NCI-H128 (cell line): Measurements from ENCODE around the gene ENOX1.

Source experiments
- DNase-seq: peaks from one replicate; lab custom pipeline; 2025; ENCODE audit not compliant: unreplicated experiment; lab: John Stamatoyannopoulos, UW

The ENOX1 gene

GRCh38 chr13:43397111-43397510 lies 389.7 kb downstream of the ENOX1 start:
- DNase-seq = no peak

GRCh38 chr13:43391036-43391435 lies 395.7 kb downstream of the ENOX1 start:
- DNase-seq = no peak

DNA sequence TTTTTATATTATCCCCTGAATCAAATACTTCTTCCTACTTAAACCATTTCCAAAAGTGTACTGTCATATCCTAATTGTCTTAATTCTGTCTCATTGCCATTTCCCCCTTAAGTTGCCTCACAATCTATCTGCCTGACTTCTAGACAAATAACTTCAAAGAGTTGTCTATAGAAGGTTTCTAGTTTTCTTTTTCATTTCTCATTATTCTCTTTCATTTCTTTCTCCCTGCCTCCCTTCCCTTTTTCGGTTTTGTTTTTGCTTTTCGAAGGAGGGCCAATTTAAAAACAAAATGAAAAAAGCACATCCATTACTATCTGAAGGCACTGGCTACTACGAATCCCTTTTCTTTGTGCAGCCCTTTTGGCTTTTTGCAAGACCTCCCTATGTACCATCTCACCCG lies 396.2 kb downstream of the ENOX1 start:
- DNase-seq = no peak

- DNase-seq = no peak
Observed at GRCh38 chr13:43389983-43390382, 396.8 kb downstream of the ENOX1 start.

- no peak for DNase-seq
Observed at GRCh38 chr13:43389573-43389972, 397.2 kb downstream of the ENOX1 start.

GRCh38 chr13:43388282-43389034 lies 398.3 kb downstream of the ENOX1 start:
- no peak for DNase-seq

- no peak for DNase-seq
Observed at GRCh38 chr13:43387880-43388279, 398.9 kb downstream of the ENOX1 start.

- DNase-seq = no peak
Observed at GRCh38 chr13:43383498-43384165, 403.1 kb downstream of the ENOX1 start.

GRCh38 chr13:43379738-43380137 lies 407.0 kb downstream of the ENOX1 start:
- no peak for DNase-seq

DNA sequence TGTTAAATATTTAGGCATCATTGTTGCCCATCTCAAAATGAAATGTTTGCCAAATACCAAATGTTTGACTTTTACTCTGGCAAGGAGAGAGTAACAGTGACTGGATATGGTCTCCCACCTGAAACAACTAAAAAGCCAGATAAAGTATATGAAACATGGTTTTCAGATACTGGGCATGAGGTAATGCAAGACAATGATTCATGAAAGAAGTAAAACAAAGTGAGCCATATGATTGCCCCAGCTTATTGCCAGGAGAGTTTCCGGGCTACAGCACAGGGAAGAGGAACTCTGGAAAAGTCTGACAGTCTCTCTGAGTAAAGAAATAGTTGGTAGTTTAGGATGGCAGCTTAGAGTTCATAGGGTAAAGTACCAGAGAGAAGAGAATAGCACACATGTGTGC lies 408.8 kb downstream of the ENOX1 start:
- no peak for DNase-seq

DNA sequence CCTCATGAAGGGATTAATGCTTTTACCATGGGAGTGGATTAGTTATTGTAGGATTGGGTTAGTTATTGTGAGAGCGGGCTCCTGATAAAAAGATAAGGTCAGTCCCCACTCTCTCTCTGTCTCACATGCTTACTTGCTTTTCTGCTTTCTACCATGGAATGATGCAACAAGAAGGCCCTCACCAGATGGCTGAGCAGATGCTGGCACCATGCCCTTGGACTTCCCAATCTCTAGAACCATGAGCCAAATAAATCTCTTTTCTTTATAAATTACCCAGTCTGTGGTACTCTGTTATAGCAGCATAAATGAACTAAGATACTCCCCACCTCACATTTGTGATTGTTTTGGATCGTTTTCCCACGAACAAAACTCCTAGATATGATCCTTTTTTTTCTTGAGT lies 409.6 kb downstream of the ENOX1 start:
- no peak for DNase-seq

DNA sequence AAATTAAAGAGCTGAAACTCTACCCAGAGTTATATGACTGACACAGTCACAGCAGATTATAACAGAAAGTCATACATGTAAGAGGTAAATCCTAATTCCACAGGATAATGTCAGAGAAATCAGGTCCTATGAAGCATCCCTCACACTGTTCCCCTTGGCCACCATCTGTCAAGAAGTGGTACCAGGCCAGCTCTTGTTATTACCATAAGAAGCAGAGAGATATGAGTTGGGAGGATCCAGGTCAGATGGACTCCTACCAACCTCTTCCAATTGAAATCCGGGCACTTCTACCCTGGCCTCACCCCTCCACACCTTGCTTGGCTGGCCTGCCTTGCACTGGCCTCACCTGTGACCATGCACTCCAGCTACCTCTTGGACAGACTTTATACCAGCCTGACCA lies 410.2 kb downstream of the ENOX1 start:
- no peak for DNase-seq

GRCh38 chr13:43375797-43376465 lies 410.8 kb downstream of the ENOX1 start:
- DNase-seq = no peak

DNA sequence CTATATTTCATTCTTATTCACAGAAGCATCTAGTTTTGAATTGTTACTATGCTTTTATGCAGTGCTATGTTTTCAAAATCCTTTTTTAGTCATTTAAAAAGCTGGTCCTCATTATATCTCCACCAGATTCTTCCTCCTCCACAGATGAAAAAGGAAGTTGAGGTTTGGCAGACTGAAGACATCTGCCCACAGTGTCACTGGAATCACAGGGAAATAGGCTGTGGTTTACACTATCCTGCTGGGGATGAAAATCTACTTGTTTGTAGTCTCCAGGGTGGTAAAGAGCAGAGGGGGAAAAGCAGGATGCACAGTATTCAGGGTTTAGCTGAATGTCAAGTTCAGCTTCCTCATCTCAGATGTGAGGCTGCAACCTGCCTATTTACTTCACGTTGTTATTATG lies 412.2 kb downstream of the ENOX1 start:
- DNase-seq = no peak

GRCh38 chr13:43373400-43373799 lies 413.4 kb downstream of the ENOX1 start:
- no peak for DNase-seq

- DNase-seq = no peak
Observed at GRCh38 chr13:43370842-43371241, 415.9 kb downstream of the ENOX1 start.

GRCh38 chr13:43369319-43369718 lies 417.5 kb downstream of the ENOX1 start:
- DNase-seq = no peak

GRCh38 chr13:43368003-43368402 lies 418.8 kb downstream of the ENOX1 start:
- no peak for DNase-seq

GRCh38 chr13:43365039-43365344 lies 421.8 kb downstream of the ENOX1 start:
- DNase-seq = no peak

DNA sequence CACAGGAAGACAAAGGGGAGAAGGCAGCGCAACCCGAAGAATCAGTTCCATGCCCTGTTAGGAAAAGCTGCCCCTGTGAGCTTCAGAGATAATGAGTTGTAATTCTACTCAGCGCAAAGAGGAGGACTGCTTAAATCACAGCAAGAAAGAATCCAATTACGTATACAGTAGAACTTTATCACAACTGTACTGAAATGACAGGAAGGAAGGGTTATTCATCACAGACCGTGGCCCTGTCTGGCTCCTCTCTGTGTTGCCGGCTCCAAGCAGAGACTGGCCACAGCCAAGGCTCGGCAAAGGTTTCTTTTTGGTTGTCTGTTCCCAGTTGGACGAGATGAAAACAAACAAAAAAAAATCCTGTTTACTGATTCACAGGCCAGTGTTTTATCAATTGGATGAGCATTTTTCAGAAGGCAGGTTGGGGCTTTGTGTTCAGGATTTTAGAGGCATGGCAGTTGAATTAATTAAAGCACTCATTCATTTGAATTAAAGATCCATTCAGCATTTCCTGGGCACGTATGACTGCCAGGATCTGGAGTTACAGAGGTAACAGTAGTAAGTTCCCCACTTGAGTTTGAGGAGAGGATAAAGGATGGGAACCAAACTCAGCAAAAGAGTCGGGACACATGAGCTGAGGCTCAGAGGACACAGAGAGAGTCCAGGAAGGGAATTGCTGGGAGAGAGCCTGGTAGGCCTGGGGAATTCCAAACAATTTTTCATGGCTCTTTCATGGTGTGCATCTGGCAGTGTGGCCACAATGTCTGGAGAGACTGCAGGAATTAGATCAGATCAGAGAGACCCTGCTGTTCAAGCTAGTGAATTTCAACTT lies 422.3 kb downstream of the ENOX1 start:
- DNase-seq = no peak

DNA sequence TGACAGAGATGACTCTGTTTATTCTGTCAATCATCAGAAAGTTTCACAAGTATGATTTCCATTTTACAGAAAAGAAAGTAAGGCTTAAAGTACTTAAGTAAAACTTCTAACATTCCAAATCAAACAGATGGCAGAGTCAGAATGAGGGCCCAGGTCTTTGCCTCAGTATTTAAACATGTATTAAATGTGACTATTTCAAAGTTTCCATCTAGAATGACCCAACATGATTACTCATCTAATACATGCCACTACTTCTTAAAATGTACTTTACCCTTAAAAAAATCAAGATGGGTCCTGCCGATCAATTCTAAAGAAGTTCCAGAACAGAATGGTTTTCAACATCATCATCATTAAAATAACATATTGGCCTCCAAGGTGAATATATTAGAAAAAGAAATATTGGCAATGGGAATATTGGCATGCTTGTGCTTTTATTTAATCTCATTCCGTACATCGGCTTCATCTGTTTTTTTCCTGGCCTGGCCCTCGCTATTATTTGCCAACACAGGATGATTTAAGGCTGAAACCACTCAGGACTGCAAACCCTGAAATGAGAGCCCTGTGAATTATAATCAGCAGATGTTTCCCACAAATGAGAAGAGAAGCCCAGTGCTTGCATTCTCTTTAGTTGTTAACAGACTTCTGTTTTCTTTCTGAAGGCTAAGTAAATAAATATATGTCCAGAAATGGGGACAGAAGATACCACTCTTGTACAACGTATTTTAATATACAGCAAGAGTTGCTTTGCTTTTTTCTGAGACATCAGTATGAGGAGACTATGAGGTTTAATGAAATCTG lies 423.4 kb downstream of the ENOX1 start:
- no peak for DNase-seq
